Measurements from ENCODE around the gene PABPN1.

GRCh38 chr14:23361320-23361719 lies 40.1 kb downstream of the PABPN1 start:
- TF ChIP-seq CTCF (IDR thresholded peaks at IDR 0.05 in 2 of 3, conservative IDR thresholded peaks at IDR 0.05 in 1 of 3; ENCODE audit: borderline replicate concordance in 1 of 3, insufficient read depth in 1 of 3, low read depth in 2 of 3, low read length in 2 of 3) (no peak), POLR2A (IDR thresholded peaks at IDR 0.05; ENCODE audit: borderline replicate concordance, extremely low read depth, insufficient read depth, insufficient read length) (no peak), POLR2AphosphoS5 (IDR thresholded peaks at IDR 0.05; ENCODE audit: low read depth, low read length) (no peak), JUND (IDR thresholded peaks at IDR 0.05) (no peak), SRF (IDR thresholded peaks at IDR 0.05; ENCODE audit: low read depth) (no peak), EZH2 (IDR thresholded peaks at IDR 0.05) (no peak), ZNF274 (IDR thresholded peaks at IDR 0.05; ENCODE audit: low read depth, low read length) (no peak), CBX3 (IDR thresholded peaks at IDR 0.05; ENCODE audit: low read depth) (no peak), SIN3A (IDR thresholded peaks at IDR 0.05; ENCODE audit: low read depth) (no peak), MAX (IDR thresholded peaks at IDR 0.05) (no peak), TCF7L2 (IDR thresholded peaks at IDR 0.05; ENCODE audit: borderline replicate concordance, extremely low read depth, insufficient read depth, insufficient read length) (no peak)
